ENCODE measurements around the gene IKBKG. TPM values are rescaled to one million over a fixed set of nuclear protein-coding genes. Genes with fewer than 3 reads are reported as not detected.
"Not testable (repeated sequence)": the region's sequence is repeated elsewhere in the genome, so short reads cannot be mapped to it uniquely, and the experiment has no call there.

IKBKG gene
- total RNA-seq, 2 donors from 2014 or later: 34.2 to 35.0 TPM

DNA sequence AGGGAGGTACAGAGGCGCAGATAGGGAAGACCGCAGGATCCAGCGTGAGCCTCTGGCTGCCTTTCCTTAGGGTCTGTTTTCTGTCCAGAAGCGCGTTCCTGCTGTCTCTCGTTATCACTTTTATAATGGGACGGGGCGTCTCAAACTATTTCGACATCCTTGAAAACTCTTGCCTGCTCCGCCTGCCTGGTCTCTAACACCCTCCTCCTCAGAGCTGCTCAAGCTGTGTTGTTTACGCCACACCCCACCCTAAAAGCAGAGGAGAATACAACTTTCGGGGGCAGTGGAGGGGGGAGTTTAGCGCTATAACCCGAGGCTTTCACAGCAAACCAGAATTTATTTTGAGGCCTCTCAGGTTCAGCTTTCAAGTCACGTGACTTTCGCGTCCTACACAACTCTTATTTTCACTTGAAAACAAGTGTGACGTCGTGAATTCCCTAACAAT, 30.7 kb upstream of the IKBKG start:
- Mint-ChIP-seq H3K36me3 (peaks cover 6 to 14% of the 10 kb centered on the region in 2 donors), H3K27ac (peak overlapping the region; percentile 88 to 92), H3K9me3 (no peaks in the 10 kb centered on the region)
- DNase-seq (ENCODE audit: low spot score in 2 of 2) (no peak), ATAC-seq (no peak)

DNA sequence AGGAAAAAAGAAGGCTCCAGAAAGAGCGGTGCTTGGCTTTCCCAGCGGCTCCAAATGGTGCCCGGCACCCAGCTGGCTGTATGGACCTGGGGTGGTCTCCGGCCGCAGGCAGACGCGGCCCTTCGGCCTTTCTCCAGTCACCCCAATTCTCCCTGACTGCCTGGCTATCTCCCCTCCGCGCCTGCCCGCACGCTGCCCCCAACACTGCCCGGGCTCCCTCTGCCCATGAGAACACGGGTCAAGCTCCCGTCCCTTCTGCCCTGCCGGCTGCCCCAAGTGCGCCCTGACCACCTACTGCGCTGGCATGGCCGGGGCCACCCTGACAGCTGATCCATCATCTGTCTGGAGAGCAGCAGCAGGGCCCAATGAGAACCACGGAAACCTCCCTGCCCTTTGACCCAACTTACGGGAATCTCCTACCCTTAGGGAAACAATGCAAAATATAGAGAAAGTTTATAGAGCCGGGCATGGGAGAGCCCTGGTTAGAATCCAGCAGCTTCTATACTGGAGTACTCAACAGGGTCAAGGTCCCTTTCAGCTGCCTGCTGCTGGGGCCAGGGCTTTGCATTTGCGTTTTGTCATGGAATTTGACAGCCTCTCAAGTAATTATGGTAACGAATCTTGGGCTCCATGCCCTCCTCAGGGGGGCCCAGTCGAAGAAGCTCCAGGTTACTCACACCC, 30.2 kb upstream of the IKBKG start:
- ATAC-seq (no peak), DNase-seq (ENCODE audit: low spot score in 2 of 2) (no peak)
- no peaks in the 10 kb centered on the region for H3K9me3 Mint-ChIP-seq
- H3K27ac Mint-ChIP-seq: no peak overlapping the region
- peaks cover 6 to 14% of the 10 kb centered on the region in 2 donors for H3K36me3 Mint-ChIP-seq

DNA sequence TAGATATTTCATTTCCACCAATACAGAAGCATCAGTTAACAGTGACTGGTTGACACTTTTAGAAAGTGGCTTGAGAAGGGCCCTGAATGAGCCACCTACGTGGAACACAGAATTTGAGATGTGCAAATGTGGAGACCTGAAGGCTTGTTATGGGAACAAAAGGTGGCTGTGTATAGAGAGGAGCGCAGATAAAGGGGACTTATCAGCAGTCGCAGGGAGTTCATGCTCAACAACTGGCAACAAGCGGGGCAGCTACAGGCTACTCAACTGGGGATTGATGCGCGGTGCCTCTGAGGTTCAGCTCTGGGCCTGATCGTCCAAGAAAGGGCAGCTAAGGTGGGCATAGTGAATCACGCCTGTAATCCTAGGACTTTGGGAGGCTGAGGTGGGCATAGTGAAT, 28.0 kb upstream of the IKBKG start:
- Mint-ChIP-seq H3K27ac (no peak overlapping the region), H3K36me3 (peaks cover 6% of the 10 kb centered on the region in 2 donors), H3K9me3 (no peaks in the 10 kb centered on the region)
- ATAC-seq (no peak), DNase-seq (ENCODE audit: low spot score in 2 of 2) (no peak)

- ATAC-seq: no peak
- peak overlapping the region; percentile 55 to 75 for H3K27ac Mint-ChIP-seq
- no peak for DNase-seq (ENCODE audit: low spot score in 2 of 2)
- H3K36me3 Mint-ChIP-seq: no peaks in the 10 kb centered on the region
- no peaks in the 10 kb centered on the region for H3K9me3 Mint-ChIP-seq
These were observed 21.6 kb upstream of the IKBKG start for GRCh38 chrX:154525606-154526490.

GRCh38 chrX:154526901-154527675, 20.3 kb upstream of the IKBKG start:
- Mint-ChIP-seq H3K36me3 (no peaks in the 10 kb centered on the region), H3K9me3 (no peaks in the 10 kb centered on the region), H3K27ac (peak overlapping the region in 1 of 2 donors; percentile 75)
- peak; percentile 93 for ATAC-seq
- DNase-seq (ENCODE audit: low spot score in 2 of 2): peak in 1 of 2 donors; percentile 47

- H3K36me3 Mint-ChIP-seq: no peaks in the 10 kb centered on the region
- ATAC-seq: no peak
- peak overlapping the region in 1 of 2 donors; percentile 14 for H3K27ac Mint-ChIP-seq
- DNase-seq (ENCODE audit: low spot score in 2 of 2): no peak
- no peaks in the 10 kb centered on the region for H3K9me3 Mint-ChIP-seq
These were observed 18.2 kb upstream of the IKBKG start for GRCh38 chrX:154529206-154529612.

DNA sequence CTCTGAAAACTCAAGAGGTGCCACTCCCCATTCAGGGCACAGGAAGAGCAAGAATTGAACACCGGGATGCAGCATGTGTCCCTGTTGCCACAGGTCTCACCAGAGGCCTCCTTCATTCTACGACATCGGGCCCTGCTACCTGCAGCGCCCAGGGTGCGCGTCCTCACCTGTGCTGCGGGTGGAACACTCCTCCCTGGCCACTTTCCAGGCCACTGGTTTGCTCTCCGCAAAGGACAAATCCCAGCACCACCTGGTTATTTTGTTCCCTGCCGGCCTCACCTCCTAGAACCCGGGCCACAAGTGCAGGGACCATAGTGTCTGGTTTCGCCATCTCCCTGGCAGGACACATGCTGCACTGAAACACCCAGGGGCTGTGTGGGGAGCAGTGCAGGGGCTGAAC, 17.1 kb upstream of the IKBKG start:
- Mint-ChIP-seq H3K9me3 (no peaks in the 10 kb centered on the region), H3K36me3 (no peaks in the 10 kb centered on the region), H3K27ac (peak overlapping the region in 1 of 2 donors; percentile 29)
- DNase-seq (ENCODE audit: low spot score in 2 of 2) (no peak), ATAC-seq (no peak)

GRCh38 chrX:154531626-154532025, 15.8 kb upstream of the IKBKG start:
- ATAC-seq: no peak
- no peaks in the 10 kb centered on the region for H3K36me3 Mint-ChIP-seq
- H3K9me3 Mint-ChIP-seq: no peaks in the 10 kb centered on the region
- H3K27ac Mint-ChIP-seq: no peak overlapping the region
- DNase-seq (ENCODE audit: low spot score in 2 of 2): no peak

DNA sequence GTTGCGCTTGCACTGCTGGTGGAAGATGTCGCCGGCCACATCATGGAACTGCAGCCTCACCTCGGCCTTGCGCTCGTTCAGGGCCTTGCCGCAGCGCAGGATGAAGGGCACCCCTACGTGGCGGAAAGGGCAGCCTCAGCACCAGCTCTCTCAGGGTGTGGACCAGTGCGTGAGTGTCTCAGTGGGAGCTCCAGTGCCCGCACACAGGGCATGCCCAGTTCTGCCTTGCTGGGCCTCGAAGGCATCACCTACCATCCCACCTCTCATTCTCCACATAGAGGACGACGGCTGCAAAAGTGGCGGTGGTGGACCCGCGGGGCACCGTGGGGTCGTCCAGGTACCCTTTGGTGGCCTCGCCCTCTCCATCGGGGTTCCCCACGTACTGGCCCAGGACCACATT, 14.7 kb upstream of the IKBKG start:
- DNase-seq (ENCODE audit: low spot score in 2 of 2) (no peak), ATAC-seq (no peak)
- peak overlapping the region in 1 of 2 donors; percentile 36 for H3K27ac Mint-ChIP-seq
- H3K36me3 Mint-ChIP-seq: no peaks in the 10 kb centered on the region
- H3K9me3 Mint-ChIP-seq: no peaks in the 10 kb centered on the region

GRCh38 chrX:154534526-154535322, 12.7 kb upstream of the IKBKG start:
- Mint-ChIP-seq H3K9me3 (no peaks in the 10 kb centered on the region), H3K27ac (no peak overlapping the region), H3K36me3 (no peaks in the 10 kb centered on the region)
- peak; percentile 96 to 97 for ATAC-seq
- peak; percentile 83 to 84 for DNase-seq (ENCODE audit: low spot score in 2 of 2)

DNA sequence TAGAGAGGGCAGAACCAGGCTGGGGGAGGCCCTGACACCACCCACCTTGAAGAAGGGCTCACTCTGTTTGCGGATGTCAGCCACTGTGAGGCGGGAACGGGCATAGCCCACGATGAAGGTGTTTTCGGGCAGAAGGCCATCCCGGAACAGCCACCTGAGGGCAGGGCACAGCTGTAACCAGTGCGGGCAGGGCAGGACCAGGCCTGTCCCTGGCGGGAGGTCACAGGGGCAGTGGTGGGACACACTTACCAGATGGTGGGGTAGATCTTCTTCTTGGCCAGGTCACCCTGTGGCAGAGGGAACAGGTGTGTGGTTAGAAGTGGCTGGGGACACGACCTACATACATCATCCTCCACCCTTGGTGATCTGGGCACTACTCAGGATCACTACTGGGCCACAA, 11.5 kb upstream of the IKBKG start:
- ATAC-seq (no peak), DNase-seq (ENCODE audit: low spot score in 2 of 2) (no peak)
- H3K36me3 Mint-ChIP-seq: no peaks in the 10 kb centered on the region
- H3K9me3 Mint-ChIP-seq: no peaks in the 10 kb centered on the region
- H3K27ac Mint-ChIP-seq: no peak overlapping the region

DNA sequence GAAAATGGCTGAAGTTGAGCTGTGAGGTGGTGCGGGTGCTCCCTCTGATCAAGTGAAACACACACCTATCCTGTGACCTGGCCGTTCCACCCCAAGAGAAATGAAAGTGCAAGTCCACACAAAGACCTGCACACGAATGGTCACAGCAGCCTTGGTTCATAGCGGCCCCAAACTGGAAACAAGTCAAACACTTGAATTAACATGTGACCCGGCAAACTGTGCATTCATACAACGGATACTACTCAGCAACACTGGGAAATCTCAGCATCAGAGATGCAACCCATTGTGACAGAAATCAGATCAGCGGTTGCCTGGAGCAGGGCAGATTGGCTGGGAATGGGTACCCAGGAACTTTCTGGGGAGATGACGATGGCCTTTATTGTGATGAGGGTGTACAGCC, 8.3 kb upstream of the IKBKG start:
- Mint-ChIP-seq H3K27ac (peak overlapping the region in 1 of 2 donors; percentile 50), H3K9me3 (no peaks in the 10 kb centered on the region), H3K36me3 (peaks cover 0 to 6% of the 10 kb centered on the region in 2 donors)
- ATAC-seq (no peak), DNase-seq (ENCODE audit: low spot score in 2 of 2) (no peak)

DNA sequence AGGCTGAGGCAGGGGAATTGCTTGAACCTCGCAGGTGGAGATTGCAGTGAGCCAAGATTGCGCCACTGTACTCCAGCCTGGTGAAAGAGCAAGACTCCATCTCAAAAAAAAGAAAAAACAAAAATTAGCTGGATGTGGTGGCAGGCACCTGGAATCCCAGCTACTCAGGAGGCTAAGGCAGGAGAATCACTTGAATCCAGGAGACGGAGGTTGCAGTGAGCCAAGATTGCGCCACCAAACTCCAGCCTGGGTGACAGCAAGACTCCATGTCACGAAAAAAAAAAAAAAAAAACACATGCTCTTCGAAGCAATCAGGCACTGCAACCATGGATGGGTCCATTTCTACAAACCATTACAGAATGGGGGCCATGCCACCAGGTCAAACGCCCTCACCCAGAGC, 7.1 kb upstream of the IKBKG start:
- peak overlapping the region in 1 of 2 donors; percentile 93 for H3K27ac Mint-ChIP-seq
- H3K36me3 Mint-ChIP-seq; DNase-seq (ENCODE audit: low spot score in 2 of 2); ATAC-seq; H3K9me3 Mint-ChIP-seq: not testable (repeated sequence)

DNA sequence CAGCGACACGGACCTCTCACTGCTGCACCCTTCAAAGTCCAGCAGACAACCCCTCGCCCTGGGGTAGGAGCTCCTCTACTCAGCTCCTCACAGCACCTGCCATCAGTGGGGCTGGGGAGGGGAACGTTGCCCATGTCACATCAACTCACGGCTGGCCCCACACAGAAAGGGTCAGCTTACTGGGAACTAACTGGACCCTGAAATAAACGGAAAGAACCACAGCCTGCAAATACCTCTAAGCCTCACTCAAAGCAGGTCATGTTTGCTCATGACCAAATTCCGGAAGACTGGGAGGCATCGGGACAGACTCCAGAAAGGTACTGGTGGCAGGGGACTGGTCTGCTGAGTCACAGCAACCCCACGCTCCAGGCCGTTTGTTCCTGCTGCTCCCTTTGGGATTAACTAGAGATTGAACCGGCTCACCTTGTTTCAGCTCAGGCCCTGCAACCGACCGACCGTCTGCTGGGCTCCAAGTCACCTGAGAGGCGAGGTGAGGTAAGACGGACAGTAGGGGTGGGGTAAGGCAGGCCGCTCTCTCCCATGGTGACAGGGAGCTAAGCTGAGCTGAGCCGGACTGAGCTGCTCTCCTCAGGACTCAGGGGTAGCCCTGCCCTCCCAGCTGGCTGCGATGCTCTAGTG, 6.4 kb upstream of the IKBKG start:
- Mint-ChIP-seq H3K9me3 (no peaks in the 10 kb centered on the region), H3K36me3 (peaks cover 0 to 8% of the 10 kb centered on the region in 2 donors), H3K27ac (peak overlapping the region in 1 of 2 donors; percentile 93)
- no peak for ATAC-seq
- no peak for DNase-seq (ENCODE audit: low spot score in 2 of 2)

DNA sequence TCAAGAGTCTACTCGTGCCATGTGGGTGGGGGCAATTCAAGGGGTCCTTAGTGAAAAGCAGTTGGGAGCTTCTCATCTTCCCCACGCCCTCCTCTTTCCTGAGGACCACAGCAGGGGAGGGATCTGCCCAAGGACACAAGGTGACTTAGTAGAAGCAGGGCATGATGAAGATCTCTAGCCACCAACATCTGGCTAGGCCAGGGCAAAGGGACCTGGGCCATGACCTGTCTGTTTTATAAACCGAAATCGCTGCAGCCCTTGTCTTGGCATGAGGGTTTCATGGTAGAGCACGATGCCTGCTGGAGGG, 5.9 kb upstream of the IKBKG start:
- peaks cover 0 to 11% of the 10 kb centered on the region in 2 donors for H3K36me3 Mint-ChIP-seq
- ATAC-seq: no peak
- no peak for DNase-seq (ENCODE audit: low spot score in 2 of 2)
- H3K27ac Mint-ChIP-seq: peak overlapping the region in 1 of 2 donors; percentile 93
- no peaks in the 10 kb centered on the region for H3K9me3 Mint-ChIP-seq

All from activated naive CD4-positive, alpha-beta T cell treated with anti-CD3 and anti-CD28 coated beads, Interleukin-2, amount 50 U/mL, for 72 hours (primary cell).